NB4 (cell line): Measurements from ENCODE around the gene ARHGAP26.

Experiments used
- CTCF ChIP-seq: IDR thresholded peaks from one replicate; pipeline ENCODE4 v1.5.1; 2012; ENCODE audit warnings: low read depth, low read length
- MAX ChIP-seq: IDR thresholded peaks from 2 replicates; pipeline ENCODE4 v1.6.1; 2011; ENCODE audit warnings: low read depth, low read length
- MYC ChIP-seq: IDR thresholded peaks from 2 replicates; pipeline ENCODE4 v1.6.1; 2011; ENCODE audit warnings: low read depth, low read length
- POLR2A ChIP-seq: IDR thresholded peaks from 2 replicates; pipeline ENCODE4 v1.6.1; 2011; ENCODE audit warnings: mild to moderate bottlenecking; ENCODE audit not compliant: insufficient read length; ENCODE audit errors: extremely low read depth

GRCh38 chr5:142758796-142759145, 11.4 kb upstream of the ARHGAP26 start:
- no peak for TF ChIP-seq MYC
- no peak for TF ChIP-seq CTCF
- no peak for TF ChIP-seq POLR2A
- TF ChIP-seq MAX: no peak
